Endothelial cell of umbilical vein (primary cell): ENCODE data around the gene PACSIN2. TPM values are rescaled to one million over a fixed set of nuclear protein-coding genes. Genes with fewer than 3 reads are reported as not detected.

Experiments
- BruUV-seq: library from RNA; stranded (reverse); fragments of 400-500 nt; replicated peaks from 2 replicates; lab custom pipeline; 2021; lab: Mats Ljungman, UMichigan
- CTCF ChIA-PET: fragments of 300-600, 350-600 bp; sonication (Branson Sonifier 250); formaldehyde crosslinking; loops from one replicate; lab custom pipeline; 2021; ENCODE audit warnings: antibody characterized with exemption, inconsistent platforms; lab: Charles Lee
- POLR2A ChIA-PET: fragments of 300-600, 350-600 bp; sonication (Branson Sonifier 250); formaldehyde crosslinking; loops from one replicate; lab custom pipeline; 2021; ENCODE audit warnings: antibody characterized with exemption, inconsistent platforms; lab: Charles Lee
- DNase-seq: peaks from one replicate; pipeline ENCODE4 v3.0.0-alpha.2; 2011; ENCODE audit warnings: low read depth, low spot score
- FAIRE-seq: peaks from 2 replicates; lab custom pipeline; 2011; peaks lifted over from hg19 to GRCh38; lab: Jason Lieb, UNC
- H2AFZ ChIP-seq: 2 replicates; pipeline ENCODE4 v1.6.0; 2012; ENCODE audit warnings: low read depth, low read length, control low read depth, inconsistent platforms
- H3K27ac ChIP-seq: 2 replicates; pipeline ENCODE4 v1.5.1; 2011; ENCODE audit warnings: low read depth, mild to moderate bottlenecking, control low read depth, low read length, moderate library complexity; ENCODE audit not compliant: insufficient read depth
- H3K27me3 ChIP-seq, 2 experiments: 2 replicates each; pipeline versions ENCODE4 v1.6.0 to v1.6.1; 2011; ENCODE audit warnings: low read length in 2 of 2, mixed read lengths in 1 of 2; ENCODE audit not compliant: control insufficient read depth in 2 of 2, insufficient read depth in 2 of 2
- H3K36me3 ChIP-seq, 2 experiments: 2 replicates in 1 of 2; 3 replicates in 1 of 2; pipeline ENCODE4 v1.5.1; 2011; ENCODE audit warnings: low read length in 2 of 2, mild to moderate bottlenecking in 1 of 2, moderate library complexity in 1 of 2; ENCODE audit not compliant: control insufficient read depth in 2 of 2, insufficient read depth in 2 of 2; ENCODE audit errors: extremely low read depth in 1 of 2
- H3K4me1 ChIP-seq: 3 replicates; pipeline ENCODE4 v1.5.1; 2011; ENCODE audit warnings: mild to moderate bottlenecking, low read length; ENCODE audit not compliant: control insufficient read depth, insufficient read depth; ENCODE audit errors: extremely low read depth
- H3K4me2 ChIP-seq: 2 replicates; pipeline ENCODE4 v1.6.1; 2011; ENCODE audit warnings: low read length, control low read depth, mixed read lengths; ENCODE audit not compliant: insufficient read depth
- H3K4me3 ChIP-seq, 3 experiments: fragments of 200-600 bp in 1 of 3; sonication (generic), shearing (Covaris generic) in 1 of 3; replicated peaks in 1 of 3; 2 replicates each; pipeline ENCODE4 v1.5.1; 2011 to 2016; ENCODE audit warnings: control low read depth in 3 of 3, low read length in 3 of 3, mild to moderate bottlenecking in 2 of 3, inconsistent platforms in 1 of 3, low read depth in 1 of 3, moderate library complexity in 1 of 3; ENCODE audit not compliant: insufficient read depth in 1 of 3
- H3K79me2 ChIP-seq: 2 replicates; pipeline ENCODE4 v1.6.0; 2012; ENCODE audit warnings: low read length, inconsistent platforms; ENCODE audit not compliant: control insufficient read depth, insufficient read depth
- H3K9ac ChIP-seq: replicated peaks from 2 replicates; pipeline ENCODE3; 2011; ENCODE audit warnings: low read length, control low read depth; ENCODE audit not compliant: insufficient read depth; ENCODE audit errors: extremely low read depth
- H3K9me1 ChIP-seq: replicated peaks from 3 replicates; pipeline ENCODE4 v1.6.0; 2011; ENCODE audit warnings: mild to moderate bottlenecking, low read length; ENCODE audit not compliant: control insufficient read depth, insufficient read depth; ENCODE audit errors: extremely low read depth
- H3K9me3 ChIP-seq: replicated peaks from 2 replicates; pipeline ENCODE4 v1.5.1; 2012; ENCODE audit warnings: low read length, inconsistent platforms; ENCODE audit not compliant: control insufficient read depth, insufficient read depth
- H4K20me1 ChIP-seq: replicated peaks from 2 replicates; pipeline ENCODE3; 2011; ENCODE audit warnings: mild to moderate bottlenecking, low read length; ENCODE audit not compliant: control insufficient read depth, insufficient read depth; ENCODE audit errors: extremely low read depth
- CTCF ChIP-seq, 2 donors: IDR thresholded peaks; 1 replicate in 1 of 2; 2 replicates in 1 of 2; pipeline ENCODE4 v1.5.1; 2011; ENCODE audit warnings: low read length in 2 of 2, mild to moderate bottlenecking in 2 of 2, moderate library complexity in 2 of 2, control low read depth in 1 of 2, inconsistent platforms in 1 of 2, low read depth in 1 of 2; ENCODE audit not compliant: insufficient read depth in 1 of 2; ENCODE audit errors: extremely low read depth in 1 of 2
- JUN ChIP-seq: IDR thresholded peaks from 2 replicates; pipeline ENCODE4 v1.6.1; 2011; ENCODE audit warnings: borderline replicate concordance, low read depth; ENCODE audit not compliant: insufficient read length, insufficient read depth
- dilution Hi-C: fragments of 300-500 bp; cut with MboI; formaldehyde crosslinking; loops from one replicate; pipeline ENCODE4 v1.15.0; 2019; ENCODE audit warnings: low sequenced_read_pairs; ENCODE audit not compliant: extremely low pct_ligation_motif_present
- intact Hi-C: fragments of 100-400 bp; cut with micrococcal nuclease; formaldehyde crosslinking; loops from one replicate; pipeline ENCODE4 v1.10.0; 2022
- polyA plus RNA-seq, 4 experiments: library from polyadenylated mRNA; depleted of rRNA in 3 of 4; stranded (reverse) in 3 of 4; unstranded in 1 of 4; fragments of >200 nt; gene quantifications; 2 replicates each; pipeline versions ENCODE4 v1.2.1 to v1.2.3, GENCODE V29; 2011 to 2012; ENCODE audit warnings: missing spikeins in 1 of 4
- total RNA-seq: library from RNA; stranded (reverse); gene quantifications from 2 replicates; pipeline ENCODE4 v1.2.3, GENCODE V29; 2021
- TF ChIP-seq, protein P1 (sequence below): IDR thresholded peaks from 2 replicates; pipeline ENCODE4 v1.6.1; 2011; ENCODE audit not compliant: insufficient read depth, insufficient read length

PACSIN2 gene
- total and polyA plus RNA-seq, 2 donors (not counting 3 experiments of a cell fraction or from before 2014, with no cell fraction given): 46.2 to 64.5 TPM

GRCh38 chr22:43015677-43016042 is 711 bp upstream of the PACSIN2 start:
- Histone ChIP-seq H3K79me2 (peaks cover 34% of the 10 kb centered on the region), H3K4me1 (peaks cover 17% of the 10 kb centered on the region), H4K20me1 (no peaks in the 10 kb centered on the region), H2AFZ (peak overlapping the region; percentile 92), H3K9ac (peak overlapping the region; percentile 54), H3K9me1 (no peaks in the 10 kb centered on the region), H3K36me3 (no peaks in the 10 kb centered on the region), H3K4me3 (peak overlapping the region; percentile 44 to 61 (median 55)), H3K9me3 (no peaks in the 10 kb centered on the region), H3K27me3 (peaks cover 0 to 1% of the 10 kb centered on the region in 2 experiments), H3K27ac (no peak overlapping the region), H3K4me2 (peak overlapping the region; percentile 93)
- ChIA-PET POLR2A (interaction anchor here (0.6 to 2.6 kb wide), 11 partner anchors 12 to 391 kb away, joined by 3 to 14 read pairs (median 5); partner anchors contain the start of gene ARFGAP3), CTCF (interaction anchor here (1.2 to 4.0 kb wide), 9 partner anchors 7 to 148 kb away, joined by 3 to 24 read pairs (median 6); no protein-coding TSS in a partner anchor)
- no peak for DNase-seq
- intact Hi-C loops (loop anchor here (2.0 to 5.0 kb wide), 4 partner anchors 37 to 93 kb away; partner anchors contain the start of gene TTLL1), dilution Hi-C loops (no loop called here)
- TF ChIP-seq, protein P1, sequence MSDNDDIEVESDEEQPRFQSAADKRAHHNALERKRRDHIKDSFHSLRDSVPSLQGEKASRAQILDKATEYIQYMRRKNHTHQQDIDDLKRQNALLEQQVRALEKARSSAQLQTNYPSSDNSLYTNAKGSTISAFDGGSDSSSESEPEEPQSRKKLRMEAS: no peak
- TF ChIP-seq CTCF (IDR thresholded peaks at IDR 0.05; ENCODE audit: extremely low read depth in 1 of 2, insufficient read depth in 1 of 2, low read depth in 1 of 2, low read length in 2 of 2) (no peak), JUN (no peak)
- FAIRE-seq: no peak
- TSS peak; percentile 88 for BruUV-seq
